ENCODE measurements around the gene DGKG.

DGKG gene

DNA sequence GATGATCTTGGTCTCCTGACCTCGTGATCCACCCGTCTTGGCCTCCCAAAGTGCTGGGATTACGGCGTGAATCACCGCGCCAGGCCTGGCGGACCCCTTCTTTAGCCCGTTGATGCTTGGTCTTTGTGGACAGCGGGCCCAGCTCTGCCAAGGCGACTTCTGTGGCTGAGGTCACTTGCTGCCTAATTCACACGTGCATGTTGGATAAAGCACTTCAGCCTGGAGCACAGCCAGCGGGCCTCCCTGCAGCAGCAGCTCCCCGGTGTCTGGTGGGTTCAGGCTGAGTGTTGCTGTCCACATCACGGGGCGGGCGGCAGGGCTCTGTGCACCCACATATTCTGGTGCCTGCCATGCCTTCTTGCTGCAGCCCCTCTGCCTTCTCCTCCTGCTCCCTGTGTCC is 88.4 kb downstream of the DGKG start:
- DNase-seq (ENCODE audit: low spot score), result no peak

DNA sequence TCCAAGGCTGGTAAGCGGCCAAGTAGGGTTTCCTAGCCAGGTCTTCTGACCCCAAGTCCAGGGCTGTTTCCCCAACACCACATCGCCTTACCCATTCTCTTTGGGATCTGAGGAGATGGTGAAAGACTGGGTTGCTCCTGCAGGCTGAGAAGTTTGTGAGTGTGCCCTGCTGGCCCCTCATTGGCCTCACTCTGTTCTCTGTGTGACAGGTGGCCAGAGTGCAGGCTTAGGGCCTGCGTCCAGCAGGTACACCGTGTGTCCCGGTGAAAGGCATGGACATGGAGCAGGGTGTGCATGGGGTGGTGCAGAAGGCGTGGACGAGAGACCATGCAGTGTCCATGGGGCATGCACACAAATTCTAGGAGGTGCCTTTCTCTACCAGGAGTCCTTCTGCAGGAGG is 91.3 kb downstream of the DGKG start:
- no peak for DNase-seq (ENCODE audit: low spot score)

DNA sequence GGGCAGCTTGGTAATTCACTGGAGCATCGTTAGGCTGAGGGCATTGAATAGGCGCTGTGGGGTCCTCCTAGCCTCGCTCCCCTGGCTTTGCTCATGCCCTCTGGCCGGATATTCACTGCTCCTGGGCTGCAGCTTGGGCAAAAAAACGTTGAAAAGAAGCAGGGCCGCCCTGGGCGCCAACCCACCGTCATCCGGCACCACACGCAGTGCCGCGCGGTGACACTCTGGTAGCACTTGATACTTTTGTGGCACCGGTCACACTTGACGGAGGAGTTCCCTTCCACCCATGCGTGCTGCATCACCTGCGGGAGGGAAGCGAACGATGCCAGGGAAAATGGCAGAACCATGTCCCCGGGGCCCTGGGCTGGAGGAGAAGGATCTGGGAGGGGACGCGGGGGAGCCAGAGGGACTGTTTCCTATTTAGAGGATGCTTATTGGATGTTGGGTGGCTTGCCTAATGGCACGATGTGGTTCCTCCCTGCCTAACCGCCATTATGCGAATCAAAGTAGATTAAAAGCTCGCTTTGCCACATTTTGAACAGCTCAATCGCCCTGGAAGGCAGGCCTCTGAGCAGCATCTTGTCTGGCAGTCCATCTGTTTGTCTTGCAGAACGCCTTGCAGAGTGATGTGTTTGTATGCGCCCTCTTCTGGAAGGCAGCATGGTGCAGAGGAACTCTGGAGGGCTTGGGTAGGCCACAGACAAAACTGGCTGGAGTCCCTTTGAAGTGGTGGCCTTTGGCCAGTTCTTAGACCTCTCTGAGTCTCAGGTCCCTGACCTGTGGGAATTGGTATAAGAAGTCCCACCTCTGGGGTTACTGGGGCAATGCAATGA is 93.2 kb downstream of the DGKG start:
- DNase-seq (ENCODE audit: low spot score), result no peak

DNA sequence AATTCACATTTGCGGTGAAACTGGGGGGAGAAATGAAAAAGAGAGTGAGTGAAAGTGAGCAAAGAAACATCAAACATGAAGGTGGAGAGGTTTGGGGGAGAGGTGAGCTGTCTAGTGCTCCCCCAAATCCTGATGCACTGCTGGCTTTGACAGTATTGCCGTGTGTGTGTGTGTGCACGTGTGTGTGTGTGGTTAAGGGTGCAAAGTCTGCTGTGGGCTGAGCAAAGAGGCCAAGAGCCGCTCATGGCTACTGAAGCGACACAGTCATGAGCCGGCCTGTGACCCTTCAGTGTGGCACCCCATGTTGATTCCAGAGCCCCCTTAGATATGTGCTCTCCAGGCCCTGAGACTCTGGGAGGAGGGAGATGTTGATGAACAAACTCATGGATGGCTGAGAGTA is 94.3 kb downstream of the DGKG start:
- DNase-seq (ENCODE audit: low spot score), result no peak

DNA sequence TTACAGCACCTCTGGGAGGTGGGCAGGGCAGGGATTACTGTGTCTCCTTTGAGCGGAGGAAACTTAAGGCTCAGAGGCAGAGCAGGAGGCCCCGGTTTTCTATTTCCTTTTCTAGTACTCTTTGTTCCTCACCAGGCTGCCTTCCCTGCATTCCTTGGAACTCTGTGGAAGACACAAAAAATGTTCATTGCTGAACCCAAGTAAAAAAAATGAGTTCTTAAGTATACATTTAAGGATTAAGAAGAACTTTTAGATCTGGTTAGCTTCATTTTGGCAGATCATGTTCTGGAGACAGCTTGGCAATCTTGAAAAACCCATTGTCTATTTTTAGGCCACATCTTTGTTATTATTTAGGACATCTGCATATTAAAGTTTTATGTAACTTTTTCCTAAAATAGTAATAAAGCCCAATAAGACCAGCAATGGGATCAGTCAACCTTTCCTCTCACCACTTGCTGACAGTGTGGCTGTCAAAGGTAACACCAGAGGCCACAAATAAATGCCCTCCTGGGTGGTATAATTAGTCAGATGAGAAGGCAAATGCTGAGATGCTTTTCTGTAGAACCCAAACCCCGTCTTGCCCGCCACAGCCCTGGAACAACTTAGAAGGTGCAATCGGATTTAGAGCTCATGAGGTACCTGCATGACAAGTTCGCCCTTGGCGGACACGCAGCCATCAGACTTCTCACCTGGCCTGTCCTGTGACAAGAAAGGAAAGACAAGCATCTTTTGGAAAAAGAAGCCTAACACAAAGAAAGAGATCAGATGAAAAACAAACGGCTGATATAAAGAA is 97.2 kb downstream of the DGKG start:
- no peak for DNase-seq (ENCODE audit: low spot score)

DNA sequence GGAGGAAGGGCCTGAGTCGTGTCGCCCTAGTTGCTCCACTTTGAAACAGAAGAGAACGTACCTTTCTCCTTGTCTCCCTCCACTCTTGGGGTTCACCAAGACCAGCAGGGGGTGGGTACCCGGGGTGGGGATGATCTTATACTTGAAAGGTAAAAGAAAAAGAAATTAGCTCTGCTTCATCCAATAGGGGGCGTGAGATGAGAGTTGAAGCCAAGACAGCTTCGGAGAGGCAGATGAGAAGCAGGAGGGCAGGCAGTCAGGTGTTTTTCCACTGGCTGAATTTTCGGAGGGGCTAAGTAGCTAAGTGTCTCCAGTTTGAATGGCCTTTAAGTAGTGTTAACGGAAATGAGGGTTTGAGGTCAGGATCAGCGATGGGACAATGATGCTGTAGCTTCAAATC is 100.4 kb downstream of the DGKG start:
- no peak for DNase-seq (ENCODE audit: low spot score)

DNA sequence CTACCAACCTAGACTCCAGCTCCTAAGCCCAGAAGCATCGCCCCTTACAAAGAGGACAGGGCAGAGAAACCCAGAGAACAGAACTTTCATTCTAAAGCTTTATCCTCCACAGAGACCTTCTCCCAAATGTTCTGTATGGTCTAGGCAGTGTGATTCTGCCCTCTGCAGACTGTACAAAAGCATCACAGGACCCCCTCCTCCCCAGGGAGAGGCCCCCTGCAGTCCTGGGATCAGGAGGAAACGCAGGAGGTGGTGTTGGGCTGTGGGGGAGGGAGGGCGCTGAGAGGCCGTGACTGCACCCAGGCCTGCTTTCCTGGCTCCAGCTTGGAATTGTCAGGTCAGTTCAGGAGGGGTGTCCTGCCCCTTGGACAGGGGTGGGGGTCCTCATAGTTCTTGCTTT is 101.3 kb downstream of the DGKG start:
- no peak for DNase-seq (ENCODE audit: low spot score)

DNA sequence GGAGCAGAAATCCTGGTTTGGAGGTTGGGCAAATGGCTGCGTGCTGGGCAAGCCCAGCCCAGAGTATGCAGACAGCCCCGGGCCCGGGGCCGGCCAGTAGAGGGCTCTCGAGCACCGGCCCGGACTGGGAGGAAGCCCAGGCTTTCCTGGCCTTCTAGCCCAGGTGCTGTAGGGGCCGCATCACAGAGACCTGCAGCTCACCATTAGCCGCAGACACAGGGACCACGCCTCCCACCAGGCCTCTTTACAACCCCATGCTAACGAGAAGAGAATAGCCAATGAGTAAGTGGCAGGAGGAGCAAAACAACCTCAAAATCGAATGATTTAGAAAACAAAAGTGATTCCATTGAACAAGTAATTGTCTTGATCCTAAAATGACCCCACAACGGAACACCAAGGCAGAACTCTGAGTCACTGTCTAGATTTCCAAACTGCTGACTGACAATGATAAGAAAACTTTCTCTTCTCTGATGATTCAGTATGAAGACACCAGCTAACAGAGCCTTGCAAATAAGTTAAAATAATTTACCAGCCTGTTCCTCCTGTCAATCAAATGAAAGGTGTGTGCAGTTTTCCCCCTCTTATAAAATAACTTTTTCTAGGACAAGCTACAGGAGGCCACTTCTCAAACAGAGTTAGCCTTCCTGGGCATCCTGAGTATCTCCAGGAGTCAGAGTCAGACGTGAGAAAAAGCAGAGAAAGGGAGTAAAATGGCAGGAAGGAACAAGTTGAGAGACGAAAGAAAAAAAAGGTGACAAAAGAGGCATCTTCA is 102.2 kb downstream of the DGKG start:
- peak; percentile 35 for DNase-seq (ENCODE audit: low spot score)

DNA sequence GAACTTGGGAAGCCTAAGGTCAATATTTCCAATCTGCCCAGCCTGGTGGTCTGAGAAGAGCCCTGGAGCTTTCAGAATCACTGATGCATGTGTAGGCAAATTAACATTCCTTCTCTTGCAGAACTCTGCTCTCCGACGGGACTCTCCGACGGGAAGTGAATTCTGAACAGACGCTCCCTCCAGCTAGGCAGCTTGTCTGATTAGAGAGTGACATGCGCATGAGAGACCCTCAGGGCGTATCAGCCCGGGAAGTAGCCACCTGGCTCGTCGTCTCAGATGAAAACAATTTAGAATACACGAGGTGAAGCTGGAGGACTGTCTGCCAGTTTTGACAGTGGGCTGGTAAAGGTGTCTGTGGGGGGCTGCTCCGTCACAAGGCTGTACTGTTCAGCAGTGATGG is 103.1 kb downstream of the DGKG start:
- DNase-seq (ENCODE audit: low spot score), result no peak

DNA sequence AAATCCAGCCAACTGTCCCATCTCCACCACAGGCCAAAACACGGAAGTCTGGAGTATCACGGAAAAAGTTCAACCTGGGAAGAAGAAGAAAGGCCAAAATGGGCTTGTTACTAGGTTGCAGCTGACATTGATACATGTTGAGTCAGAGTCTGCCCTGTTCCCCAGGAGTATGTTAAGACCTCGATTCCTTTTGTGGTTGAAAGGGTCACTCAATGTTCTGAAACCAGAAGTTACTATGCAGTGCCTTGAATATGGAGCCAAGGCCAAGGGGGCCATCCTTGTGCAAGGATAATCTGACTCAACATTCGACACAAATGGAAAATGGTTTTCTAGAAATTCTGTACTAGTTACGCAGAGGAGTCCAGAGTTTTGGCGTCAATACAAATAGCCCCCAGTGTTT is 104.2 kb downstream of the DGKG start:
- no peak for DNase-seq (ENCODE audit: low spot score)

DNA sequence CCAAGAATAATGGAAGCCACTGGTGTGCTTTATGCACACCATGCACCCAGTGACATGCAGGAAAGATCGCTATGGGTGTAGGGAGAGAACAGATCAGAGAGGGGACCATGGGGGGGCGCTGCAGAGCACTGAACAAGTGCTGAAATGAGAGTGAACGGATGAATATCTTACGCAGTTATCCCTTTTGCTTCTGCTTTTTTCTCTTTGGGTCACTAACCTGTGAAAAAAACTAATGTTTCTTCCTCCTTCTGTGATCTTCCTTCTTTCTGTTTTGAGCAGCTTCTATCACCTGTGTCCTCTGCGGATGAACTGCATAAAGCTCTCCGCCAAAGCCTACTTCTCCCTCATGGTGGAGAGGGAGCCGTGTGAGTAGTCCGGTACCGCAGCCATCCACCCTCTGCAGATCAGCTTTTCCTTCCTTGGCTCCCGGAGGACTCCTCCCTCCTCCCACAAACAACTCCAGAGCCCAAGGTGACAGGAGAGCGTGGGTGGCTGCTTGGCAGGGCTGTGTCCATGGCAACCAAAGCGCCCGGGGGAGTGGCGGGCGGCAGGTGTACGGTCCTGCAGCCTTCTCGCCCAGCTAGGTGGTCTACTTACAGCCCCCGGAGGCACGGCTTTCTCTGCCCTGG is 106.2 kb downstream of the DGKG start:
- DNase-seq (ENCODE audit: low spot score), result no peak

DNA sequence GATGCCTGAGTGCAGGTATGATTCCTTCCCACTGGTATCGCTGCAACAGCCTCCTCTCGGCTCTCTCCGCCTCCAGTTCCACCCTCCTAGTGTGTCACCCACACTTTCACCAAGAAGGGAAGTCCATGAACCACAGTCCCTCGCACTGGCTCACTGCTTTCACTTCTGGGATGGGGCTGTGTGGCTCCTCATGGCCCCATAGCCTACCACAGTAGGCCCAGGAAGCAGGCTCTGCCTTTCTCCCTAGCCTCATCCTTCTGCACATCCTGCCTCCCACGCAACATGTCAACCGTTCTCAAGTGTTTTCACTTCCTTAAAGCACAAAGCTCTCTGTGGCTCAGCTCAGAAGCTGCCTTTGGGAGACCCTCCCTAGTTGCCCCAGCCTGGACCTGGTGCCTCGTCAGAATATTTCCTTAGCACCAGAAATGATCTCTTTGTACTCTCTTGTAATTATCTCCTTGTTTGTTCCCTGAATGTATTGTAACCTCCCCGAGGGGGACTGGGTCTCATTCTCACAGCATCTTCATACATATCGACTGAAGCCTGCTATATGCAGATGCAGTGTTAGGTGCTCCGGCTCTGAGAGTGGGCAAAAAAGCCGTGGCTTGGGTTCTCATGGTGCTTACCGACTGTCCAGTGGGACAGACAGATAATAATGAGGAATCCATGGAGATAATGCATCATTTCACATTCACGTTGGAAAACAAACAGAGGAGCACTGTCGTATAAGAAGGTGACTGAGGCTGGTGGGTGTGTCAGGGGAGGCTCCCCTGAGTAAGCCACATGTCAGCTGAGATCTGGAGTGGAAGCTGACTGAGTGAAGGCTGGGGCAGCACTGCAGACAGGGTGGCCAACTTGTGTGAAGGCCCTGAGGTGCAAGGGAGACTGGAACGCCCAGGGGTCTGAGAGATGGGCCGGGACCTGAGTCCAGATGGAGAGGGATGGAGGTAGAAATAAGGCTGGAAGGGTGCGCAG is 107.1 kb downstream of the DGKG start:
- DNase-seq (ENCODE audit: low spot score), result no peak

DNA sequence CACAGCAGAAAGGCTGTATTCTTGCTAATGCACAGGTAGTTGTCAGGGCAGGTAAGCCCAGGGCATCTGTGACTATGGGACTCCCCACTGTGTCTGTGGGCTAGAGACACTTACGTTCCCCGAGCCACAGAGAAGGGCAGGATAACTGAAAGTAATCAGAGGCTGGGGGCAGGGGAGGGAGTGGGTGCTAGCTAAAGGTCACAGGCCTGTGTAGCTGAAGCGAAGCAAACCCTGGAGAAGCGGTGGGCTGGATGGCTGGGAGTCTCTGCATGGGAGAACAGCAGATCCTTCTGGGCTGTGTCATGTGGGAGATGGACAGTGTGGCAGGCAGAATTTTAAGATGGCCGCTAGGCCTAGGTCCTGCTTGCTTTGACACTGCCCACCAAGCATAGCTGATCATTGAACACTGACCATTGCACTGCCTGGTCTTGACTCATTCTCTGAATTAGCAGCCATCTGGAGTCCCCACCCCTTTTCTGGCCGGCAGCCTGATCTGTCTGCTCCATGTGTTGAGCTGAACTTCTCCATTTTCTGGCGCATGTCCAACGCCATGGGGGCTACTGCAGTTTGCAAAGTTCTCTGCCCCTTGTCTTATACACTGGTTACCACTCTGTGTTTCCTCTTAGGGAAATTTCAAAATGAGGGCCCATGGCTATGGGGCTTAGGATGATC is 110.0 kb downstream of the DGKG start:
- peak; percentile 36 for DNase-seq (ENCODE audit: low spot score)

DNA sequence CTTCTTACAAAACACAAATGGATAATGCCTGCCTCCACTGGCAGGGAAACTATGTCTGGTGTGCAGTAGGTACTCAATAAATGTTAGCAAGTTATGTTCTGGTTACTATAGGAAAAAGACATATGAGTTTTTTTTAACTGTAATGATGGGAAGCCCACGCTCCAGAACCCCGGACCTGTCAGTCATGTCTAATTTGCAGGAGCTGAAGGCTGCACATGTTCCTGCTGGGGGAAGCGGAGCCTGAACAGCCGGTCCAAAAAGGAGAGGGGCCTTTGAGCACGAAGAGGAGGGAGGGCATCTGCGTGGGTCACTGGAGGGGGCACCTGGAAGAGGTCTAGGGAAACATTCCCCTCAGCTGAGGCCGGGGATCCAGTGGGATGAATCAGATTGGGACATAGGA is 113.2 kb downstream of the DGKG start:
- no peak for DNase-seq (ENCODE audit: low spot score)

DNA sequence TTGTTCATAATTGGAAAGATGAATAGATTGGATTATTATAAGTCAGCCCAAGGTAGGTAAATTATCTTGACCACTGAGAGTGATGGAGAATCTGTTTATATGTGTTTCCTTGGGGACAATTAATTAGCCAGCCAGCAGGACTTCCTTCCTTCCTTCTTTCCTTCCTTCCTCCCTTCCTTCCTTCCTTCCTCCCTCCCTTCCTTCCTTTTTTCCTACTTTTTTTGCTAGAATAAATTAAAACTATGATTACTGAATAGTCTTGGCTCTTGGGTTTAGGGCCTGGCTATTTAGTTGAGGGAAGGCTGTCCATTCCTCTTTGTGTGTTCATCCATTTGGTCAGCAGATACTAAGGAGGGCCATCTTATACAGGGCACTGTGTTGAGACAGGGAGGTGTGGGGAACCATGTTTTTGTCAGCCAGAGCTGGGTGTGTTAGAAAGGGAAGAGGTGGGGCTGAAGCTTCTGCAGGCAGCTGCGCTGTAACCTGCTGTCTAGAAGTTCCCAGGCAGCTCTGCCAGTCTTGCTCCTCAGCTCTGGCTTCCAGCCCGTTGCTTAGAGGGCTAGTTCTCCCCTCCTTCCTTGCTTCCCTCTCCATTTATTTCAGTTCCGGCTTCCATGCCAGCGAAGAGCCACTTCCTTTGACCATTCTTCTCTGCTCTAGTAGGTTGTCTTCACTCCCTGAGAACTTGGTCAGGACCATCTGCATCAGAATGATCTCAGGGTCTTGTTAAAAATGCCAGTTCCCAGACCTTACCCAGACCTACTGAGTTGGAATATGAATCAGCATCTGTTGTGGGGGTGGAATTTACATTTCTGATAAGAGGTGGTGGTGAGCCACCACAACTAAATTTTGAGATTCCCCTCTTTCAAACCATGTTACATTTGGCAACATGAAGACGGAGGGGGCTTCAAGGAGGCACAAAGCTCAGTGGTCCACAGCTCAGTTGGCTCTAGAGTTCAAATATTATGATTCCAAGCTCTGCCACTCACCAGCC is 113.9 kb downstream of the DGKG start:
- no peak for DNase-seq (ENCODE audit: low spot score)

DNA sequence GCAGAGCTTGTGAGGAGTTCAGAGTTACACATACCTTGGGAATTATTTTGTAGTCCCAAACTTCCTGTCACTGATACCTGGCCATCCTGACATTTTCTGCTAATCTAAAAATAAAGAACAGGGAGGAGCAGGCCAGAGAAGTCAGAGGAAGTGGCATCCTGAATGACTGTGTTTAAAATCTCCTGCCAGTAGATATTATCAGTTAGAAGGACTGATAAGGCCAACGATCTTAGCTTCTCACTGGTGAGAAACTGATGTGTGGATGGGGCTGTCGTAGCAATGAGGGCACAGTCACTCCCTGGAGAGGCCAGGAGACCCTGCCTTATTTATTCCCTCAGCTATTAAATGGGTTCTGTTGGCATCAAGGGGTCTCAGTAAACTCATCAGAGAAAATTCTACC is 115.1 kb downstream of the DGKG start:
- DNase-seq (ENCODE audit: low spot score), result no peak

DNA sequence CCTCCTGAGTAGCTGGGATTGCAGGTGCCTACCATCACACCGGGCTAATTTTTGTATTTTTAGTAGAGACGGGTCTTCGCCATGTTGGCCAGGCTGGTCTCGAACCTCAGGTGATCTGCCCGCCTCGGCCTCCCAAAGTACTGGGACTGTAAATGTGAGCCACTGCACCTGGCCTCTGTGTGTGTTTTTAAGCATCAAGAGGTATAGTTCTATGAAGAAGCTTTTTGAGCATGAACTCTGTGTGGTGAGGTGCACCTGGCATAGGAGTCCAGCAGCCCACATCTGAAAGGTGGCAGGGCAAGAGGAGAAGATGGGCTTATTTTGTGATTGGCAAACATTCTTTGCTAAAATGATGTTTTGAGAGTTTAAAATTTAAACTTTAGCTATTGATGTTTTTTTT is 118.0 kb downstream of the DGKG start:
- DNase-seq (ENCODE audit: low spot score), result no peak

DNA sequence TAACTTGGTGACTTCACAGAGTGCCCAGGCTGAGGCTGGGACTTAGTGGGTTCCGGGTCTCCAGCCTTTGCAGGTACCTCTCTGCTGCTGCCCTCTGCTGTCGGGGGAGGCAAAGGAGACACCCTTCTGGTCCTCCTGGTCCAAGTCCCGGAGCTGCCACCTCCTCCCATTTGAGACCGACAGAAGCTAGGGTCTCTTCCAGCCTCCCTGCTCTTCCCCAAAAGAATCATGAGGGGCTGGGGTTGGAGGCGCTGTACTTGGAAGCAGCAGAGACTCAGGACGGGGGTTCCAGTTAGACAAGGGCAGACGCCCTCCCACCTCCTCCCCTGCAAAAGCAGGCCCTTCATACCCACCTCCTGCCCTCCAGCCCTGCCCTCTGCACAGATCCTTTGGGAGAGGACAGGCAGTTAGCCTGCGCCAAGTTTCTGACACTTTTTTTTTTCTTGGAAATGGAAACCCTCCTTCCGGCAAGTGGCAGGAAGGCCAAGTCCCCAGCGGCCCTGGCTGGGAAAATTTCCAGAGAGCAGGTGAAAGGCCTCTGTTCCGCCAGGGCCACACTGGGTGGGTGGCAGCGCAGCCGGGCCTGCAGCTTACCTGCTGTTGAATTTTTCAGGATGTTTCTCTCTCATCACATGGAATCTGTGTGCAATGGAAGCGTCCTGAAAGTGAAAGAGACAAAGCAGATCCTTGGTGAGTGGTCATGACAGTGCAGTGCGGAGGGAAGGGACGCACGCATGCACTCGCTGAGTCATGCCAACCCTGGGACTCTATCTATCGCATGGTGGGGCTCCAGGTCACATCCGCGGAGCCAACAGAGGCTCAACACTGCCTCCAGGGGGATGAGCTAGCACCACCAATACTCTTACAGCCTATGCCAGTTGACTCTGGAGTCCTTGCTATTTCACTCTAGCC is 119.9 kb downstream of the DGKG start:
- DNase-seq (ENCODE audit: low spot score), result peak; percentile 87

Measured in hematopoietic multipotent progenitor cell treated with erythropoietin and hydrocortisone succinate and interleukin-3 and kit ligand, for 17 days (in vitro differentiated cells).